Transverse colon (tissue), 3 donors: Measurements from ENCODE around the gene TMEM171.

Source experiments
- CTCF ChIP-seq, 5 experiments: fragments of 200-600 bp in 3 of 5; fragments of 450-650 bp in 2 of 5; sonication (generic) in 3 of 5; IDR thresholded peaks; 1 replicate in 2 of 5; 2 replicates in 3 of 5; pipeline ENCODE4 v1.5.1; 2016 to 2017; ENCODE audit warnings: antibody characterized with exemption in 5 of 5, inconsistent platforms in 3 of 5, mild to moderate bottlenecking in 2 of 5, moderate library complexity in 1 of 5
- EP300 ChIP-seq: sonication (generic); formaldehyde crosslinking; IDR thresholded peaks from one replicate; pipeline ENCODE4 v1.6.1; 2017; ENCODE audit warnings: antibody characterized with exemption, low read depth

- TF ChIP-seq CTCF (IDR thresholded peaks at IDR 0.05) (no peak), EP300 (no peak)
Measured at GRCh38 chr5:73093943-73094342, 26.4 kb upstream of the TMEM171 start.
